Measurements from ENCODE around the gene APBA3.

GRCh38 chr19:3769494-3769893, 8.0 kb upstream of the APBA3 start:
- TF ChIP-seq YY1 (IDR thresholded peaks at IDR 0.05; ENCODE audit: insufficient read depth, insufficient read length) (no peak), SUZ12 (IDR thresholded peaks at IDR 0.05; ENCODE audit: extremely low read depth, insufficient read depth, insufficient read length) (no peak), ZNF274 (IDR thresholded peaks at IDR 0.05; ENCODE audit: low read depth, low read length) (no peak)

All from NT2/D1 (cell line).